ENCODE results near the gene ARSI.

GRCh38 chr5:150254363-150254762 lies 48.3 kb downstream of the ARSI start:
- TF ChIP-seq EZH2phosphoT487 (IDR thresholded peaks at IDR 0.05; ENCODE audit: borderline replicate concordance, low read length) (no peak), CTCF (conservative IDR thresholded peaks at IDR 0.05; ENCODE audit: low read depth, low read length) (no peak), EZH2 (IDR thresholded peaks at IDR 0.05; ENCODE audit: low read length, unreplicated experiment) (no peak)

All from PC-3 (cell line).